Measurements from ENCODE around the gene CHSY1. TPM values are rescaled to one million over a fixed set of nuclear protein-coding genes. Genes with fewer than 3 reads are reported as not detected.

Gene CHSY1
- total RNA-seq, 1 donor from 2014 or later = 29.7 TPM

- Histone ChIP-seq H3K9me3 (ENCODE audit: control insufficient read depth in 3 of 3, low read length in 3 of 3) (no peaks in the 10 kb centered on the region), H3K27me3 (ENCODE audit: control insufficient read depth in 3 of 3, insufficient read depth in 3 of 3, low read length in 3 of 3) (no peaks in the 10 kb centered on the region), H3K4me1 (ENCODE audit: control insufficient read depth in 3 of 3, insufficient read depth in 3 of 3, low read length in 3 of 3) (peaks cover 2 to 15% (median 10%) of the 10 kb centered on the region in 3 donors), H3K9ac (ENCODE audit: low read depth in 1 of 3, low read length in 3 of 3) (no peak overlapping the region), H3K36me3 (ENCODE audit: control insufficient read depth in 3 of 3, insufficient read depth in 3 of 3, low read length in 3 of 3) (peaks cover 9 to 18% (median 13%) of the 10 kb centered on the region in 3 donors), H3K4me3 (ENCODE audit: low read length in 3 of 3) (no peak overlapping the region), H3K27ac (ENCODE audit: low read depth, low read length) (peak overlapping the region; percentile 62)
These were observed 75.2 kb downstream of the CHSY1 start for GRCh38 chr15:101176625-101177024.

DNA sequence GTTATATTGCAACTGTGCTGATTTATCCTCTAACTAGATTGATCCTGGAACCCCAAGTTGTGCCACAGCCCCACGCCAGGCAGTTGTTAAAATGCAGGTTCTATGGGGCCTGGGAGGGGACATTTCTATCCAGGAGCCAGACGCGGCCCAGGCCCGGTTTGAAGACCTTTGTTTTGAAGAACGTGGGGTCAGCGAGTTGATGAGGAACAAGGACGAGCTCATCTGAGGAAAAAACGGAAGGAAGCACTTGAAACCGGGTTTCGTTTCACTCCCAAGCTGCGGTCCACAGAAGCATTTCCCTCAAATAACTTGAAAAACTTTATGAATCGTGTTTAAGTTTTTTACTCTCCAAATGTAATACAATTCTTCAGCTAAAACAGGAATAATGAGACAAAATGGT, 76.4 kb downstream of the CHSY1 start:
- Histone ChIP-seq H3K4me1 (ENCODE audit: control insufficient read depth in 3 of 3, insufficient read depth in 3 of 3, low read length in 3 of 3) (peaks cover 9 to 15% (median 13%) of the 10 kb centered on the region in 3 donors), H3K27me3 (ENCODE audit: control insufficient read depth in 3 of 3, insufficient read depth in 3 of 3, low read length in 3 of 3) (no peaks in the 10 kb centered on the region), H3K27ac (ENCODE audit: low read depth, low read length) (peak overlapping the region; percentile 62), H3K9ac (ENCODE audit: low read depth in 1 of 3, low read length in 3 of 3) (no peak overlapping the region), H3K36me3 (ENCODE audit: control insufficient read depth in 3 of 3, insufficient read depth in 3 of 3, low read length in 3 of 3) (peaks cover 9 to 18% (median 11%) of the 10 kb centered on the region in 3 donors), H3K4me3 (ENCODE audit: low read length in 3 of 3) (no peak overlapping the region), H3K9me3 (ENCODE audit: control insufficient read depth in 3 of 3, low read length in 3 of 3) (no peaks in the 10 kb centered on the region)

DNA sequence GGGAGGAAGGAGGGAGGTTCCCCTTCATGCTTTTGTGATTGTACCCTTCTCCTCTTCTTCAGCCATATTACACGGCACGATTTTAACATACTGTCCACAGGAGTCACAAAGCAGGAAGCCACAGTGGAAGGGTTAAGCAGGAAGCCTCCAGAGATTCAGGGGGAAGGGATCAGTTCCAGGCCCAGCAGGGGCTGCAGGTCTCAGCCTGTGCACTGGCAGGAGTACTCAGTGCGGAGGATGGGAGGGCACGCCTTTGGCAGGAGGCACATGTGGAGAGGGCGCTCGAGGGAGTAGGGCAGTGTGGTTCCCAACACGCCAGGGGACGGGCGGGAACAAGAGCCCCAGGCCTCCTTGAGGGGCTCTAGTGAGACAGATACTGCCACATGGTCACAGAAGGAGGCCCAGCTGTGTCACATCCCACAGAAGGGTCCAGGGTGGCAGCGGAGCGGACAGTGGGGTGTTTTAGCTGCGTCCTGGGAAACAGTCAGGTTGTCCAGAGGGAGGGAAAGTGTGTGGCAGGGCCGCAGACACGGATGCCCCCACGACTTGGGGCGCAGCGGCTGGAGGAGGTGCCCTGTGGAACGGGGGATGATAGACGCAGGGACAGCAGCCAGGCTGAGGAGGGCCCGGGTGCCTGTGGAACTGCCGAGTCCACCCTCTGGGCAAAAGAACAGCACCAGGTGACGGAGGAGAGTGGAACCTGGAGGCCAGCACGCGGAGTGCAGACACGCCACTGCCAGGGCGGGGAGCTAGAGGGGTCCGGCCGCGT, 77.5 kb downstream of the CHSY1 start:
- no peak overlapping the region for H3K4me3 ChIP-seq (ENCODE audit: low read length in 3 of 3)
- H3K27ac ChIP-seq (ENCODE audit: low read depth, low read length) = no peak overlapping the region
- no peaks in the 10 kb centered on the region for H3K9me3 ChIP-seq (ENCODE audit: control insufficient read depth in 3 of 3, low read length in 3 of 3)
- H3K9ac ChIP-seq (ENCODE audit: low read depth in 1 of 3, low read length in 3 of 3) = no peak overlapping the region
- no peaks in the 10 kb centered on the region for H3K27me3 ChIP-seq (ENCODE audit: control insufficient read depth in 3 of 3, insufficient read depth in 3 of 3, low read length in 3 of 3)
- peaks cover 17 to 24% (median 23%) of the 10 kb centered on the region in 3 donors for H3K4me1 ChIP-seq (ENCODE audit: control insufficient read depth in 3 of 3, insufficient read depth in 3 of 3, low read length in 3 of 3)
- H3K36me3 ChIP-seq (ENCODE audit: control insufficient read depth in 3 of 3, insufficient read depth in 3 of 3, low read length in 3 of 3) = peaks cover 9 to 17% (median 11%) of the 10 kb centered on the region in 3 donors

GRCh38 chr15:101173233-101174119, 78.4 kb downstream of the CHSY1 start:
- Histone ChIP-seq H3K27me3 (ENCODE audit: control insufficient read depth in 3 of 3, insufficient read depth in 3 of 3, low read length in 3 of 3) (no peaks in the 10 kb centered on the region), H3K9me3 (ENCODE audit: control insufficient read depth in 3 of 3, low read length in 3 of 3) (no peaks in the 10 kb centered on the region), H3K36me3 (ENCODE audit: control insufficient read depth in 3 of 3, insufficient read depth in 3 of 3, low read length in 3 of 3) (peaks cover 9 to 16% (median 11%) of the 10 kb centered on the region in 3 donors), H3K9ac (ENCODE audit: low read depth in 1 of 3, low read length in 3 of 3) (no peak overlapping the region), H3K27ac (ENCODE audit: low read depth, low read length) (no peak overlapping the region), H3K4me3 (ENCODE audit: low read length in 3 of 3) (no peak overlapping the region), H3K4me1 (ENCODE audit: control insufficient read depth in 3 of 3, insufficient read depth in 3 of 3, low read length in 3 of 3) (peaks cover 24 to 32% (median 29%) of the 10 kb centered on the region in 3 donors)

- Histone ChIP-seq H3K9ac (ENCODE audit: low read depth in 1 of 3, low read length in 3 of 3) (no peak overlapping the region), H3K27me3 (ENCODE audit: control insufficient read depth in 3 of 3, insufficient read depth in 3 of 3, low read length in 3 of 3) (no peaks in the 10 kb centered on the region), H3K36me3 (ENCODE audit: control insufficient read depth in 3 of 3, insufficient read depth in 3 of 3, low read length in 3 of 3) (peaks cover 0 to 9% (median 6%) of the 10 kb centered on the region in 3 donors), H3K9me3 (ENCODE audit: control insufficient read depth in 3 of 3, low read length in 3 of 3) (no peaks in the 10 kb centered on the region), H3K4me3 (ENCODE audit: low read length in 3 of 3) (no peak overlapping the region), H3K27ac (ENCODE audit: low read depth, low read length) (no peak overlapping the region), H3K4me1 (ENCODE audit: control insufficient read depth in 3 of 3, insufficient read depth in 3 of 3, low read length in 3 of 3) (peaks cover 32 to 40% (median 34%) of the 10 kb centered on the region in 3 donors)
These were observed 79.3 kb downstream of the CHSY1 start for GRCh38 chr15:101172501-101173071.

GRCh38 chr15:101171954-101172353, 79.9 kb downstream of the CHSY1 start:
- Histone ChIP-seq H3K4me1 (ENCODE audit: control insufficient read depth in 3 of 3, insufficient read depth in 3 of 3, low read length in 3 of 3) (peaks cover 32 to 42% (median 34%) of the 10 kb centered on the region in 3 donors), H3K27me3 (ENCODE audit: control insufficient read depth in 3 of 3, insufficient read depth in 3 of 3, low read length in 3 of 3) (no peaks in the 10 kb centered on the region), H3K4me3 (ENCODE audit: low read length in 3 of 3) (no peak overlapping the region), H3K9ac (ENCODE audit: low read depth in 1 of 3, low read length in 3 of 3) (no peak overlapping the region), H3K9me3 (ENCODE audit: control insufficient read depth in 3 of 3, low read length in 3 of 3) (no peaks in the 10 kb centered on the region), H3K27ac (ENCODE audit: low read depth, low read length) (no peak overlapping the region), H3K36me3 (ENCODE audit: control insufficient read depth in 3 of 3, insufficient read depth in 3 of 3, low read length in 3 of 3) (peaks cover 0 to 9% (median 4%) of the 10 kb centered on the region in 3 donors)

- Histone ChIP-seq H3K9ac (ENCODE audit: low read depth in 1 of 3, low read length in 3 of 3) (no peak overlapping the region), H3K4me1 (ENCODE audit: control insufficient read depth in 3 of 3, insufficient read depth in 3 of 3, low read length in 3 of 3) (peaks cover 32 to 42% (median 34%) of the 10 kb centered on the region in 3 donors), H3K4me3 (ENCODE audit: low read length in 3 of 3) (no peak overlapping the region), H3K27me3 (ENCODE audit: control insufficient read depth in 3 of 3, insufficient read depth in 3 of 3, low read length in 3 of 3) (no peaks in the 10 kb centered on the region), H3K9me3 (ENCODE audit: control insufficient read depth in 3 of 3, low read length in 3 of 3) (peaks cover 2 to 6% (median 4%) of the 10 kb centered on the region in 3 donors), H3K27ac (ENCODE audit: low read depth, low read length) (peak overlapping the region; percentile 46), H3K36me3 (ENCODE audit: control insufficient read depth in 3 of 3, insufficient read depth in 3 of 3, low read length in 3 of 3) (peaks cover 0 to 9% (median 4%) of the 10 kb centered on the region in 3 donors)
These were observed 81.1 kb downstream of the CHSY1 start for GRCh38 chr15:101170568-101171350.

DNA sequence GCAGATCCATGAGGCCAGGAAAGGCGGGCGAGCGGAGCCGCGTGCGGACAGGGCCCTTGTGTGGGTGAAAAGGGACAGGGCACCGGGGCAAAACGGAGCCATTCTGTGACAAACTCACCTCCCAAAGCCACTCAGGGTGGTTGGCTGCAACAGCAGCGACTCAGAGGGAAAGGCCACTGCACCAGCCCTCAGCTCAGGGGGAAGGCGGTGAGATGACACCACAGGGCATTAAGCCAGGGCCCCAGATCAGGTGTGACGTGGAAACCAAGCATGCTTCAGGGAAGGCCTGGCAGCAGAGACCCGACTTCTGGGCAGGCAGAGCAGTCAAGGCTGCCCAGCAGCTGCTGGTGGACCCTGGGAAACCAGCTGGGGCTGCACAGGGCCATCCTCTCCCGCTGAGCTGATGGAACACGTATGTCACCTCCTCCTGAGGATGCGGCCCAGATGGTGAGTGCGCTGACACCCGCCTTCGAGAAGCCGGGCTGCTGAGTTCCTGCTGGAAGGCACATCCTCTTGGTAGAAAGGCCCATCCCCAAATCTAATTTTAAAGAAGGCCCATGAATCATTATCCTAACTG, 82.3 kb downstream of the CHSY1 start:
- Histone ChIP-seq H3K4me3 (ENCODE audit: low read length in 3 of 3) (no peak overlapping the region), H3K36me3 (ENCODE audit: control insufficient read depth in 3 of 3, insufficient read depth in 3 of 3, low read length in 3 of 3) (peaks cover 0 to 4% (median 2%) of the 10 kb centered on the region in 3 donors), H3K4me1 (ENCODE audit: control insufficient read depth in 3 of 3, insufficient read depth in 3 of 3, low read length in 3 of 3) (peaks cover 31 to 39% (median 32%) of the 10 kb centered on the region in 3 donors), H3K27ac (ENCODE audit: low read depth, low read length) (peak overlapping the region; percentile 80), H3K9me3 (ENCODE audit: control insufficient read depth in 3 of 3, low read length in 3 of 3) (peaks cover 4 to 6% (median 4%) of the 10 kb centered on the region in 3 donors), H3K9ac (ENCODE audit: low read depth in 1 of 3, low read length in 3 of 3) (peak overlapping the region in 2 of 3 donors; percentile 33 to 47), H3K27me3 (ENCODE audit: control insufficient read depth in 3 of 3, insufficient read depth in 3 of 3, low read length in 3 of 3) (no peaks in the 10 kb centered on the region)

Data from skeletal muscle tissue (tissue), 4 donors.